HG03575 (cell line): ENCODE measurements around the gene IFI35.
"Not testable (repeated sequence)": the region's sequence is repeated elsewhere in the genome, so short reads cannot be mapped to it uniquely, and the experiment has no call there.

Experiments used
- ATAC-seq: cut with Tn5 transposase; IDR thresholded peaks from one replicate; pipeline ENCODE4 v1.9.1; 2021; ENCODE audit not compliant: unreplicated experiment, insufficient number of reproducible peaks, low FRiP score; ENCODE audit errors: extremely low read depth

IFI35 gene

GRCh38 chr17:43042025-43042628, 35.5 kb downstream of the IFI35 start:
- no peak for ATAC-seq

GRCh38 chr17:43043307-43043706, 36.7 kb downstream of the IFI35 start:
- no peak for ATAC-seq

GRCh38 chr17:43044024-43044423, 37.4 kb downstream of the IFI35 start:
- ATAC-seq: no peak

GRCh38 chr17:43051969-43052368, 45.4 kb downstream of the IFI35 start:
- ATAC-seq: no peak

- not testable (repeated sequence) for ATAC-seq
These were observed 46.4 kb downstream of the IFI35 start for GRCh38 chr17:43053008-43053407.

- no peak for ATAC-seq
These were observed 49.5 kb downstream of the IFI35 start for GRCh38 chr17:43056051-43056450.

- ATAC-seq: no peak
These were observed 56.5 kb downstream of the IFI35 start for GRCh38 chr17:43062984-43063638.
